Neural progenitor cell (in vitro differentiated cells): ENCODE measurements around the gene LPAR5. TPM values are rescaled to one million over a fixed set of nuclear protein-coding genes. Genes with fewer than 3 reads are reported as not detected.
A peak's percentile ranks its signal among the peaks of the same experiment; 100 is the strongest.

Experiments
- DNase-seq: peaks from one replicate; pipeline ENCODE4 v3.0.0-alpha.2; 2016; ENCODE audit warnings: low spot score
- H2AFZ ChIP-seq: fragments of 200-600 bp; sonication (generic); replicated peaks from 2 replicates; pipeline ENCODE4 v1.6.1; 2016; ENCODE audit warnings: antibody characterized with exemption
- H3F3A ChIP-seq: fragments of 200-600 bp; sonication (generic); 2 replicates; pipeline ENCODE4 v1.6.1; 2016; ENCODE audit warnings: antibody characterized with exemption, low read depth
- H3K27ac ChIP-seq: fragments of 200-600 bp; sonication (generic); 2 replicates; pipeline ENCODE4 v1.5.1; 2016; ENCODE audit warnings: mild to moderate bottlenecking
- H3K27me3 ChIP-seq: fragments of 200-600 bp; sonication (generic); 2 replicates; pipeline ENCODE4 v1.6.1; 2016; ENCODE audit warnings: mild to moderate bottlenecking, moderate library complexity
- H3K36me3 ChIP-seq: fragments of 200-600 bp; sonication (generic); 2 replicates; pipeline ENCODE4 v1.5.1; 2016
- H3K4me1 ChIP-seq: fragments of 200-600 bp; sonication (generic); 2 replicates; pipeline ENCODE4 v1.6.1; 2016; ENCODE audit warnings: mixed run types
- H3K4me2 ChIP-seq: fragments of 200-600 bp; sonication (generic); 2 replicates; pipeline ENCODE4 v1.6.1; 2016
- H3K4me3 ChIP-seq: fragments of 200-600 bp; sonication (generic); 2 replicates; pipeline ENCODE4 v1.5.1; 2016
- H3K79me2 ChIP-seq: fragments of 200-600 bp; sonication (generic); 2 replicates; pipeline ENCODE4 v1.6.1; 2016; ENCODE audit warnings: low read depth
- H3K9ac ChIP-seq: fragments of 200-600 bp; sonication (generic); 2 replicates; pipeline ENCODE4 v1.6.1; 2016
- H3K9me3 ChIP-seq: fragments of 200-600 bp; sonication (generic); 2 replicates; pipeline ENCODE4 v1.5.1; 2016; ENCODE audit warnings: low read depth
- H4K20me1 ChIP-seq: fragments of 200-600 bp; sonication (generic); 2 replicates; pipeline ENCODE4 v1.6.1; 2016; ENCODE audit warnings: low read depth
- H3K27ac Mint-ChIP-seq: 3 replicates; pipeline ENCODE4 v1.8.0; 2021; ENCODE audit warnings: mixed read lengths
- H3K27me3 Mint-ChIP-seq: 2 replicates; pipeline ENCODE4 v1.8.0; 2022; ENCODE audit warnings: low read depth, mild to moderate bottlenecking, inconsistent platforms, moderate library complexity, mixed read lengths; ENCODE audit not compliant: insufficient read depth
- H3K36me3 Mint-ChIP-seq: 3 replicates; pipeline ENCODE4 v1.8.0; 2021; ENCODE audit warnings: mixed read lengths
- H3K4me1 Mint-ChIP-seq: 3 replicates; pipeline ENCODE4 v1.8.0; 2021; ENCODE audit warnings: mixed read lengths
- H3K4me3 Mint-ChIP-seq: 3 replicates; pipeline ENCODE4 v1.8.0; 2021; ENCODE audit warnings: mild to moderate bottlenecking, moderate library complexity, mixed read lengths
- H3K9me3 Mint-ChIP-seq: 3 replicates; pipeline ENCODE4 v1.8.0; 2020; ENCODE audit warnings: mixed read lengths
- CTCF ChIP-seq: fragments of 200-600 bp; sonication (generic); IDR thresholded peaks from 2 replicates; pipeline ENCODE4 v1.5.1; 2017; ENCODE audit warnings: antibody characterized with exemption, mild to moderate bottlenecking
- EZH2 ChIP-seq: fragments of 200-600 bp; sonication (generic); IDR thresholded peaks from 2 replicates; pipeline ENCODE4 v1.6.1; 2017; ENCODE audit warnings: antibody characterized with exemption, mild to moderate bottlenecking, moderate library complexity
- EZH2phosphoT487 ChIP-seq: fragments of 200-600 bp; sonication (generic); IDR thresholded peaks from 2 replicates; pipeline ENCODE4 v1.6.1; 2017; ENCODE audit warnings: antibody characterized with exemption
- total RNA-seq: library from RNA; depleted of rRNA; stranded (reverse); fragments of >200 nt; gene quantifications from 2 replicates; pipeline ENCODE4 v1.2.3, GENCODE V29; 2015; ENCODE audit warnings: low replicate concordance

LPAR5 gene
- total RNA-seq, 1 donor from 2014 or later, result 0.04 TPM

GRCh38 chr12:6607751-6608591 lies 27.8 kb downstream of the LPAR5 start:
- H3K4me3 ChIP-seq, result no peak overlapping the region
- no peak overlapping the region for H3K27ac ChIP-seq
- H3F3A ChIP-seq, result peaks cover 52% of the 10 kb centered on the region
- Mint-ChIP-seq H3K27me3 (peaks cover 11% of the 10 kb centered on the region), H3K27ac (no peak overlapping the region), H3K9me3 (no peaks in the 10 kb centered on the region), H3K4me1 (peaks cover 52% of the 10 kb centered on the region), H3K36me3 (peaks cover 10% of the 10 kb centered on the region), H3K4me3 (no peak overlapping the region)
- H3K79me2 ChIP-seq, result peaks cover 39% of the 10 kb centered on the region
- TF ChIP-seq CTCF (no peak), EZH2phosphoT487 (no peak), EZH2 (no peak)
- H3K27me3 ChIP-seq, result no peaks in the 10 kb centered on the region
- H3K9ac ChIP-seq, result no peak overlapping the region
- peak; percentile 48 for DNase-seq
- H2AFZ ChIP-seq, result no peak overlapping the region
- no peaks in the 10 kb centered on the region for H3K9me3 ChIP-seq
- peaks cover 52% of the 10 kb centered on the region for H3K4me1 ChIP-seq
- no peak overlapping the region for H3K4me2 ChIP-seq
- no peaks in the 10 kb centered on the region for H3K36me3 ChIP-seq
- peaks cover 35% of the 10 kb centered on the region for H4K20me1 ChIP-seq

GRCh38 chr12:6606331-6607131 lies 29.2 kb downstream of the LPAR5 start:
- no peak overlapping the region for H3K27ac Mint-ChIP-seq
- Histone ChIP-seq H2AFZ (no peak overlapping the region), H4K20me1 (peaks cover 50% of the 10 kb centered on the region), H3K4me3 (peak overlapping the region; percentile 68), H3K79me2 (peaks cover 53% of the 10 kb centered on the region), H3K9ac (peak overlapping the region; percentile 58), H3K27me3 (no peaks in the 10 kb centered on the region), H3K27ac (peak overlapping the region; percentile 31), H3F3A (peaks cover 41% of the 10 kb centered on the region), H3K9me3 (no peaks in the 10 kb centered on the region), H3K4me1 (peaks cover 40% of the 10 kb centered on the region), H3K4me2 (peak overlapping the region; percentile 84), H3K36me3 (peaks cover 2% of the 10 kb centered on the region)
- H3K36me3 Mint-ChIP-seq, result peaks cover 22% of the 10 kb centered on the region
- TF ChIP-seq EZH2, result no peak
- no peak for TF ChIP-seq EZH2phosphoT487
- no peak for TF ChIP-seq CTCF
- H3K27me3 Mint-ChIP-seq, result peaks cover 11% of the 10 kb centered on the region
- H3K9me3 Mint-ChIP-seq, result no peaks in the 10 kb centered on the region
- peaks cover 42% of the 10 kb centered on the region for H3K4me1 Mint-ChIP-seq
- no peak overlapping the region for H3K4me3 Mint-ChIP-seq
- peak; percentile 56 for DNase-seq

- peaks cover 62% of the 10 kb centered on the region for H3K79me2 ChIP-seq
- peak; percentile 12 for TF ChIP-seq CTCF
- TF ChIP-seq EZH2phosphoT487, result no peak
- TF ChIP-seq EZH2, result no peak
- peaks cover 31% of the 10 kb centered on the region for H3K4me1 ChIP-seq
- H3K36me3 ChIP-seq, result peaks cover 10% of the 10 kb centered on the region
- H3K36me3 Mint-ChIP-seq, result peaks cover 30% of the 10 kb centered on the region
- no peak overlapping the region for H3K27ac ChIP-seq
- peak overlapping the region; percentile 68 for H3K4me3 ChIP-seq
- H3K9me3 ChIP-seq, result no peaks in the 10 kb centered on the region
- H3K9ac ChIP-seq, result peak overlapping the region; percentile 58
- DNase-seq, result peak; percentile 51
- H3F3A ChIP-seq, result peaks cover 33% of the 10 kb centered on the region
- peaks cover 58% of the 10 kb centered on the region for H4K20me1 ChIP-seq
- peaks cover 7% of the 10 kb centered on the region for H3K27me3 Mint-ChIP-seq
- H3K9me3 Mint-ChIP-seq, result no peaks in the 10 kb centered on the region
- H3K27ac Mint-ChIP-seq, result peak overlapping the region; percentile 84
- H3K4me3 Mint-ChIP-seq, result no peak overlapping the region
- peaks cover 34% of the 10 kb centered on the region for H3K4me1 Mint-ChIP-seq
- no peak overlapping the region for H2AFZ ChIP-seq
- peak overlapping the region; percentile 84 for H3K4me2 ChIP-seq
- no peaks in the 10 kb centered on the region for H3K27me3 ChIP-seq
Measured at GRCh38 chr12:6605421-6606330, 30.1 kb downstream of the LPAR5 start.
